Gastroesophageal sphincter (tissue), 4 donors: ENCODE measurements around the gene OR52E1. TPM values are rescaled to one million over a fixed set of nuclear protein-coding genes. Genes with fewer than 3 reads are reported as not detected.

Experiments used
- ATAC-seq: fragments of 150-250 bp; one replicate; pipeline ENCODE4 v1.9.1; 2016; ENCODE audit warnings: mild to moderate bottlenecking, moderate library complexity
- H3K27ac ChIP-seq, 4 donors: fragments of 200-600 bp; sonication (generic) in 3 of 4; 1 replicate in 3 of 4; 2 replicates in 1 of 4; pipeline ENCODE4 v1.5.1; 2016 to 2019
- H3K27me3 ChIP-seq: fragments of 200-600 bp; sonication (generic); one replicate; pipeline ENCODE4 v1.5.1; 2019
- H3K36me3 ChIP-seq, 2 donors: fragments of 200-600 bp; sonication (generic); one replicate each; pipeline ENCODE4 v1.5.1; 2019; ENCODE audit warnings: control low read depth in 1 of 2
- H3K4me1 ChIP-seq, 3 donors: fragments of 200-600 bp; sonication (generic); 1 replicate in 2 of 3; 2 replicates in 1 of 3; pipeline ENCODE4 v1.5.1; 2016 to 2019; ENCODE audit warnings: control low read depth in 2 of 3
- H3K4me3 ChIP-seq, 2 donors: fragments of 200-600 bp; sonication (generic); one replicate each; pipeline ENCODE4 v1.5.1; 2019; ENCODE audit warnings: mild to moderate bottlenecking in 1 of 2, moderate library complexity in 1 of 2
- H3K9me3 ChIP-seq, 3 donors: fragments of 200-600 bp; sonication (generic); one replicate each; pipeline ENCODE4 v1.5.1; 2017 to 2019; ENCODE audit warnings: control low read depth in 2 of 3
- CTCF ChIP-seq, 4 experiments: fragments of 200-600 bp in 2 of 4; fragments of 450-650 bp in 2 of 4; sonication (generic) in 1 of 4; IDR thresholded peaks; one replicate each; pipeline ENCODE4 v1.5.1; 2017 to 2019; ENCODE audit warnings: antibody characterized with exemption in 4 of 4, mild to moderate bottlenecking in 2 of 4, moderate library complexity in 2 of 4
- EP300 ChIP-seq: sonication (generic); formaldehyde crosslinking; IDR thresholded peaks from one replicate; pipeline ENCODE4 v1.6.1; 2017; ENCODE audit warnings: antibody characterized with exemption, mild to moderate bottlenecking
- POLR2A ChIP-seq, 2 donors: fragments of 450-650 bp; IDR thresholded peaks; one replicate each; pipeline ENCODE4 v1.6.1; 2017; ENCODE audit warnings: antibody characterized with exemption in 2 of 2, mild to moderate bottlenecking in 2 of 2, moderate library complexity in 1 of 2
- POLR2AphosphoS5 ChIP-seq: sonication (generic); formaldehyde crosslinking; IDR thresholded peaks from one replicate; pipeline ENCODE4 v1.6.1; 2017; ENCODE audit warnings: antibody characterized with exemption
- WGBS, 2 donors: methylation state at CpG; one replicate each; pipeline ENCODE4 v1.1.5; 2018; ENCODE audit warnings: low coverage in 1 of 2; 5-methylcytosine and 5-hydroxymethylcytosine counted together
- total RNA-seq, 4 donors: library from RNA; depleted of rRNA; stranded (reverse); fragments of >200 nt; gene quantifications; one replicate each; pipeline ENCODE4 v1.1.0, GENCODE V29; 2016

The OR52E1 gene
- total RNA-seq, 4 donors from 2014 or later, result not detected

GRCh38 chr11:5103066-5103465, 33.7 kb downstream of the OR52E1 start:
- Histone ChIP-seq H3K27ac (no peak overlapping the region), H3K36me3 (no peaks in the 10 kb centered on the region), H3K4me3 (no peak overlapping the region), H3K4me1 (no peaks in the 10 kb centered on the region), H3K27me3 (no peaks in the 10 kb centered on the region), H3K9me3 (no peaks in the 10 kb centered on the region)
- ATAC-seq, result no peak
- no peak for TF ChIP-seq CTCF (IDR thresholded peaks at IDR 0.05)
- TF ChIP-seq EP300, result no peak
- TF ChIP-seq POLR2AphosphoS5, result no peak
- no peak for TF ChIP-seq POLR2A (IDR thresholded peaks at IDR 0.05)

DNA sequence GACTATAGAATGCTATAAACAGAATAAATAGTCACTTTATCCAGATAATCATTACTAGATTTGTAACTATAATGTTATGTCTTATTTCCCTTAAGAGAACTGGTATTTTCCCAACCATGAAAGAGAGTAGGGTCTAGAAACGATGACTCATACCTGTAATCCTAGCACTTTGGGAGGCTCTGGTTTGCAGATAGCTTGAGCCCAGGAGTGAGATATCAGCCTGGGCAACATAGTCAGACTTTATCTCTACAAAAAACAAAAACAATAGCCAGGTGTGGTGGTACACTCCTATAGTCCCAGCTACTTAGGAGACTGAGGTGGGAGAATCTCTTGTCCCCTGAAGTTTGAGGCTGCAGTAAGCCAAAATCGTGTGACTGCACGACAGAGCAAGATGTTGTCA, 37.9 kb downstream of the OR52E1 start:
- H3K27ac ChIP-seq, result no peak overlapping the region
- ATAC-seq, result no peak
- no peaks in the 10 kb centered on the region for H3K9me3 ChIP-seq
- no peak for TF ChIP-seq EP300
- no peak for TF ChIP-seq POLR2AphosphoS5
- TF ChIP-seq POLR2A (IDR thresholded peaks at IDR 0.05), result no peak
- TF ChIP-seq CTCF (IDR thresholded peaks at IDR 0.05), result no peak
- H3K27me3 ChIP-seq, result no peaks in the 10 kb centered on the region
- H3K4me3 ChIP-seq, result no peak overlapping the region
- WGBS, 2 donors, result 74 to 83% methylated on average over 2 to 3 of the region's 3 CpGs
- no peaks in the 10 kb centered on the region for H3K4me1 ChIP-seq
- no peaks in the 10 kb centered on the region for H3K36me3 ChIP-seq

DNA sequence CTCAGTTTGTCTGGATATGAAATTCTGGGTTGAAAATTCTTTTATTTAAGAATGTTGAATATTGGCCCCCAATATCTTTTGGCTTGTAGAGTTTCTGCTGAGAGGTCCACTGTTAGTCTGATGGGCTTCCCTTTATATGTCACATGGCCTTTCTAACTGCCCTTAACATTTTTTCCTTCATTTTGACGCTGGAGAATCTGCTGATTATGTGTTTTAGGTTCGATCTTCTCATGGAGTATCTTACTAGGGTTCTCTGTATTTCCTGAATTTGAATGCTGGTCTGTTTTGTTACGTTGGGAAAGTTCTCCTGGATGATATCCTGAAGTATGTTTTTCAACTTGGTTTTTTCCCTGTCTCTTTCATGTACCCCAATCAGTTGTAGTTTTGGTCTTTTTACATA, 46.0 kb downstream of the OR52E1 start:
- Histone ChIP-seq H3K36me3 (no peaks in the 10 kb centered on the region), H3K27me3 (peaks cover 4% of the 10 kb centered on the region), H3K27ac (no peak overlapping the region), H3K4me3 (no peak overlapping the region), H3K4me1 (no peaks in the 10 kb centered on the region), H3K9me3 (no peaks in the 10 kb centered on the region)
- TF ChIP-seq CTCF (IDR thresholded peaks at IDR 0.05), result no peak
- no peak for TF ChIP-seq POLR2AphosphoS5
- TF ChIP-seq POLR2A (IDR thresholded peaks at IDR 0.05), result no peak
- no peak for TF ChIP-seq EP300
- WGBS, 2 donors, result 62 to 79% methylated on average over 2 to 3 of the region's 3 CpGs
- ATAC-seq, result no peak

GRCh38 chr11:5117588-5117987, 48.2 kb downstream of the OR52E1 start:
- Histone ChIP-seq H3K9me3 (no peaks in the 10 kb centered on the region), H3K27me3 (peaks cover 4% of the 10 kb centered on the region), H3K27ac (no peak overlapping the region), H3K4me1 (no peaks in the 10 kb centered on the region), H3K36me3 (no peaks in the 10 kb centered on the region), H3K4me3 (no peak overlapping the region)
- TF ChIP-seq POLR2AphosphoS5 (no peak), POLR2A (IDR thresholded peaks at IDR 0.05) (no peak), EP300 (no peak), CTCF (IDR thresholded peaks at IDR 0.05) (no peak)
- no peak for ATAC-seq

DNA sequence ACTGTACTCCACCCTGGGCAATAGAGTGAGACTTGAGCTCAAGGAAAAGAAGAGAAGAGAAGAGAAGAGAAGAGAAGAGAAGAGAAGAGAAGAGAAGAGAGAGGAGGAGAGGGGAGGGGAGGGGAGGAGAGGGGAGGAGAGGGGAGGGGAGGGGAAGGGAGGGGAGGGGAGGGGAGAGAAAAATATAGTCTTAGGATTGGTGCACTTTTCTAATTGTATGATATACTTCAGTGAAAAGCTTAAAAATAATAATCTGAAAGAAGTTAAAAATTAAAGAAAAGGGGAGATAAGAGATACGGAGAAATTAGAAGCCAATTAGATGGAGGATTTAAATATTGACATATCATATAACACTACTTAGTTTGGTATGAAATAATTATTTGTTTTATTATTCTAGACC, 49.5 kb downstream of the OR52E1 start:
- Histone ChIP-seq H3K36me3 (no peaks in the 10 kb centered on the region), H3K27ac (no peak overlapping the region), H3K9me3 (no peaks in the 10 kb centered on the region), H3K4me3 (no peak overlapping the region), H3K4me1 (no peaks in the 10 kb centered on the region), H3K27me3 (peaks cover 4% of the 10 kb centered on the region)
- ATAC-seq, result no peak
- 68 to 83% methylated on average over 1 of the region's 1 CpG for WGBS, 2 donors
- TF ChIP-seq CTCF (IDR thresholded peaks at IDR 0.05) (no peak), EP300 (no peak), POLR2AphosphoS5 (no peak), POLR2A (IDR thresholded peaks at IDR 0.05) (no peak)

Other genes starting within 250 kb of the OR52E1 start
- not detected for gene OR51F2, start 248.3 kb upstream of the OR52E1 start, total RNA-seq
- gene OR51S1, start 220.4 kb upstream of the OR52E1 start, total RNA-seq, result not detected
- not detected for gene OR51T1, start 187.7 kb upstream of the OR52E1 start, total RNA-seq
- not detected for gene OR51A7, start 165.8 kb upstream of the OR52E1 start, total RNA-seq
- not detected for gene OR51G2, start 150.2 kb upstream of the OR52E1 start, total RNA-seq
- not detected for gene OR51G1, start 145.2 kb upstream of the OR52E1 start, total RNA-seq
- not detected for gene OR51A4, start 122.0 kb upstream of the OR52E1 start, total RNA-seq
- gene OR51A2, start 113.9 kb upstream of the OR52E1 start, total RNA-seq, result not detected
- gene OR51L1, start 74.7 kb upstream of the OR52E1 start, total RNA-seq, result under 1 TPM in 1 of 4 donors, not detected in 3; 0.31 TPM
- not detected for gene OR52J3, start 23.0 kb upstream of the OR52E1 start, total RNA-seq
- not detected for gene OR52E2, start 9.9 kb upstream of the OR52E1 start, total RNA-seq
- gene OR52A5, start 68.8 kb downstream of the OR52E1 start, total RNA-seq, result under 1 TPM in 1 of 4 donors, not detected in 3; 0.12 TPM
- not detected for gene OR52A1, start 85.2 kb downstream of the OR52E1 start, total RNA-seq
- not detected for gene OR51V1, start 131.1 kb downstream of the OR52E1 start, total RNA-seq
- 100 to 1,000 TPM in 2 of 4 donors, 10 to 100 TPM in 1, not detected in 1; 16.1 to 148 (median 132) TPM for gene HBB, start 157.5 kb downstream of the OR52E1 start, total RNA-seq
- not detected for gene HBD, start 164.9 kb downstream of the OR52E1 start, total RNA-seq
- gene HBG1, start 180.3 kb downstream of the OR52E1 start, total RNA-seq, result not detected
- gene HBG2, start 185.2 kb downstream of the OR52E1 start, total RNA-seq, result not detected
- gene HBE1, start 200.4 kb downstream of the OR52E1 start, total RNA-seq, result under 1 TPM in 1 of 4 donors, not detected in 3; 0.67 TPM
- gene OR51B4, start 232.4 kb downstream of the OR52E1 start, total RNA-seq, result not detected